H9 (cell line): Measurements from ENCODE around the gene TGM3. TPM values are rescaled to one million over a fixed set of nuclear protein-coding genes. Genes with fewer than 3 reads are reported as not detected.

Experiments used
- DNase-seq: peaks from one replicate; pipeline ENCODE4 v3.0.0-alpha.2; 2017
- H2AFZ ChIP-seq: one replicate; pipeline ENCODE4 v1.6.1; 2013; ENCODE audit warnings: mild to moderate bottlenecking, low read length, control low read depth, moderate library complexity
- H2AK5ac ChIP-seq: 2 replicates; pipeline ENCODE4 v1.6.1; 2013; ENCODE audit warnings: low read length, control low read depth, mixed read lengths; ENCODE audit not compliant: insufficient read length
- H2BK120ac ChIP-seq: one replicate; pipeline ENCODE4 v1.6.1; 2013; ENCODE audit warnings: low read depth, mild to moderate bottlenecking, low read length, control low read depth, inconsistent platforms; ENCODE audit not compliant: poor library complexity, severe bottlenecking
- H2BK12ac ChIP-seq: 2 replicates; pipeline ENCODE4 v1.6.1; 2013; ENCODE audit warnings: low read length, control low read depth, mixed read lengths, low read depth; ENCODE audit not compliant: insufficient read length
- H2BK15ac ChIP-seq: 2 replicates; pipeline ENCODE4 v1.6.1; 2013; ENCODE audit warnings: low read depth, low read length, control low read depth
- H2BK20ac ChIP-seq: one replicate; pipeline ENCODE4 v1.6.1; 2013; ENCODE audit warnings: low read depth, mild to moderate bottlenecking, low read length, control low read depth, inconsistent platforms; ENCODE audit not compliant: poor library complexity, severe bottlenecking
- H2BK5ac ChIP-seq: 2 replicates; pipeline ENCODE4 v1.6.1; 2013; ENCODE audit warnings: low read length, control low read depth, mixed read lengths; ENCODE audit not compliant: insufficient read length
- H3K14ac ChIP-seq: 2 replicates; pipeline ENCODE4 v1.6.1; 2013; ENCODE audit warnings: low read length, control low read depth; ENCODE audit not compliant: insufficient read depth
- H3K18ac ChIP-seq: 2 replicates; pipeline ENCODE4 v1.6.1; 2013; ENCODE audit warnings: low read depth, mild to moderate bottlenecking, mixed read lengths, low read length, control low read depth; ENCODE audit not compliant: insufficient read length
- H3K23ac ChIP-seq: 2 replicates; pipeline ENCODE4 v1.6.1; 2013; ENCODE audit warnings: low read length, control low read depth, mixed read lengths, low read depth; ENCODE audit not compliant: insufficient read length
- H3K23me2 ChIP-seq: 2 replicates; pipeline ENCODE4 v1.6.1; 2013; ENCODE audit warnings: low read depth, mild to moderate bottlenecking, mixed read lengths, low read length, control low read depth; ENCODE audit not compliant: insufficient read length, poor library complexity, severe bottlenecking
- H3K27ac ChIP-seq: 2 replicates; pipeline ENCODE4 v1.5.1; 2013; ENCODE audit warnings: low read length, control low read depth, mixed read lengths, low read depth; ENCODE audit not compliant: insufficient read length
- H3K27me3 ChIP-seq: 2 replicates; pipeline ENCODE4 v1.6.1; 2013; ENCODE audit warnings: low read length, control low read depth, inconsistent platforms; ENCODE audit not compliant: insufficient read depth
- H3K4ac ChIP-seq: 2 replicates; pipeline ENCODE4 v1.6.1; 2013; ENCODE audit warnings: low read depth, mild to moderate bottlenecking, control low read depth, inconsistent platforms, low read length, moderate library complexity
- H3K4me1 ChIP-seq: 2 replicates; pipeline ENCODE4 v1.6.1; 2013; ENCODE audit warnings: low read length, control low read depth, inconsistent platforms; ENCODE audit not compliant: insufficient read depth
- H3K4me2 ChIP-seq: 2 replicates; pipeline ENCODE4 v1.6.1; 2013; ENCODE audit warnings: low read length, control low read depth, mixed read lengths; ENCODE audit not compliant: insufficient read length, insufficient read depth
- H3K56ac ChIP-seq: 2 replicates; pipeline ENCODE4 v1.6.1; 2013; ENCODE audit warnings: low read depth, mild to moderate bottlenecking, mixed read lengths, low read length, control low read depth; ENCODE audit not compliant: insufficient read length
- H3K79me1 ChIP-seq: 2 replicates; pipeline ENCODE4 v1.6.1; 2013; ENCODE audit warnings: low read depth, mild to moderate bottlenecking, moderate library complexity, low read length, control low read depth, inconsistent platforms; ENCODE audit not compliant: insufficient read depth, poor library complexity, severe bottlenecking
- H3K79me2 ChIP-seq: 2 replicates; pipeline ENCODE4 v1.6.1; 2013; ENCODE audit warnings: low read length, control low read depth, inconsistent platforms; ENCODE audit not compliant: insufficient read depth
- H3K9ac ChIP-seq: 2 replicates; pipeline ENCODE4 v1.6.1; 2013; ENCODE audit warnings: low read length, control low read depth, mixed read lengths; ENCODE audit not compliant: insufficient read length; ENCODE audit errors: extremely low read depth
- H3K9me3 ChIP-seq: one replicate; pipeline ENCODE4 v1.6.1; 2013; ENCODE audit warnings: low read depth, low read length, inconsistent platforms; ENCODE audit not compliant: control insufficient read depth
- H3T11ph ChIP-seq: one replicate; pipeline ENCODE4 v1.6.1; 2013; ENCODE audit warnings: mild to moderate bottlenecking, low read length, control low read depth, inconsistent platforms
- H4K20me1 ChIP-seq: one replicate; pipeline ENCODE4 v1.6.1; 2013; ENCODE audit not compliant: control insufficient read depth, insufficient read length, insufficient read depth
- H4K5ac ChIP-seq: 2 replicates; pipeline ENCODE4 v1.6.1; 2013; ENCODE audit warnings: low read depth, mild to moderate bottlenecking, mixed read lengths, low read length, control low read depth; ENCODE audit not compliant: insufficient read length
- H4K8ac ChIP-seq: replicated peaks from 2 replicates; pipeline ENCODE4 v1.6.1; 2013; ENCODE audit warnings: low read length, control low read depth, mixed read lengths, low read depth; ENCODE audit not compliant: insufficient read length
- H4K91ac ChIP-seq: 2 replicates; pipeline ENCODE4 v1.6.1; 2013; ENCODE audit warnings: low read depth, mild to moderate bottlenecking, moderate library complexity, mixed read lengths, low read length, control low read depth; ENCODE audit not compliant: insufficient read length
- H3K27ac Mint-ChIP-seq, 3 experiments: 2 replicates in 2 of 3; 3 replicates in 1 of 3; pipeline ENCODE4 v1.8.0; 2020 to 2021; ENCODE audit warnings: mixed read lengths in 3 of 3, mild to moderate bottlenecking in 1 of 3, moderate library complexity in 1 of 3
- H3K27me3 Mint-ChIP-seq: 2 replicates; pipeline ENCODE4 v1.8.0; 2021; ENCODE audit warnings: low read depth, mild to moderate bottlenecking, moderate library complexity, mixed read lengths
- H3K36me3 Mint-ChIP-seq, 3 experiments: 2 replicates in 2 of 3; 3 replicates in 1 of 3; pipeline ENCODE4 v1.8.0; 2020 to 2021; ENCODE audit warnings: low read depth in 3 of 3, mixed read lengths in 3 of 3; ENCODE audit not compliant: insufficient read depth in 1 of 3
- H3K4me1 Mint-ChIP-seq, 2 experiments: 2 replicates each; pipeline ENCODE4 v1.8.0; 2020; ENCODE audit warnings: mixed read lengths in 2 of 2
- H3K4me3 Mint-ChIP-seq, 2 experiments: 2 replicates in 1 of 2; 3 replicates in 1 of 2; pipeline ENCODE4 v1.8.0; 2020 to 2021; ENCODE audit warnings: mild to moderate bottlenecking in 2 of 2, mixed read lengths in 2 of 2, moderate library complexity in 1 of 2
- H3K9me3 Mint-ChIP-seq, 2 experiments: 2 replicates in 1 of 2; 3 replicates in 1 of 2; pipeline ENCODE4 v1.8.0; 2020; ENCODE audit warnings: mild to moderate bottlenecking in 2 of 2, mixed read lengths in 2 of 2, moderate library complexity in 1 of 2
- WGBS: extraction: QIAGEN DNeasy Blood & Tissue Kit; methylation state at CpG from one replicate; pipeline ENCODE4 v1.1.7; 2013; ENCODE audit warnings: missing lambda C conversion rate, low lambda C conversion rate, mixed read lengths; ENCODE audit not compliant: insufficient read length; ENCODE audit errors: extremely low coverage; 5-methylcytosine and 5-hydroxymethylcytosine counted together
- total RNA-seq: library from RNA; stranded (reverse); gene quantifications from 2 replicates; pipeline ENCODE4 v1.2.1, GENCODE V29; 2021
- TF ChIP-seq, protein P1 (sequence below): fragments of 200-600 bp; sonication (generic); conservative IDR thresholded peaks from 3 replicates; pipeline ENCODE4 v1.8.0; 2021; ENCODE audit warnings: antibody characterized with exemption, mild to moderate bottlenecking

Gene TGM3
- total RNA-seq, 1 experiment from 2014 or later: not detected

DNA sequence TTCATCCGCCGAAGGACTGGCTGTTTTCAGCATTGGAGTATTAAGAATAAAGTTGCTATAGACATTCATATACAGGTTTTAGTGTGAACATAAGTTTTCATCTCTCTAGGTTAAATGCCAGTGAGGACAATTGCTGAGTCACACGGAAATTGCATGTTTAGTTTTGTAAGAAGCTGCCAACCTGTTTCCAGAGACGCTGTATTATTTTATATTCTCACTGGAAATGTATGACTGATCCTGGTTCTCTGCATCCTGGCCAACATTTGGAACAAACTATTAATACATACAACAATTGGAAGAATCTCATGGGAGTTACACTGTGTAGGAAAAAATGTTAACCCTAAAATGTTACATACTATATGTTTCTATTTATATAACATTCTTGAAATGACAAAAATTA is 68.2 kb downstream of the TGM3 start:
- no peaks in the 10 kb centered on the region for H3K27me3 Mint-ChIP-seq
- Histone ChIP-seq H3K27ac (no peak overlapping the region), H3K79me2 (no peaks in the 10 kb centered on the region), H3T11ph (no peak overlapping the region), H3K56ac (no peak overlapping the region), H2BK12ac (no peak overlapping the region), H2BK20ac (no peak overlapping the region), H4K20me1 (no peaks in the 10 kb centered on the region), H2AK5ac (no peak overlapping the region), H3K9ac (no peak overlapping the region), H3K4me1 (no peaks in the 10 kb centered on the region), H2BK5ac (no peak overlapping the region), H2AFZ (no peak overlapping the region), H3K9me3 (no peaks in the 10 kb centered on the region), H4K5ac (no peak overlapping the region), H3K27me3 (no peaks in the 10 kb centered on the region), H3K14ac (no peak overlapping the region), H4K8ac (no peak overlapping the region), H3K4ac (no peak overlapping the region), H4K91ac (no peak overlapping the region), H2BK120ac (no peak overlapping the region), H3K4me2 (no peak overlapping the region), H3K18ac (no peak overlapping the region), H3K23ac (no peak overlapping the region), H2BK15ac (no peak overlapping the region), H3K79me1 (no peaks in the 10 kb centered on the region), H3K23me2 (no peaks in the 10 kb centered on the region)
- WGBS: no CpG with 5 or more reads among the region's 4 CpGs
- H3K4me3 Mint-ChIP-seq: no peak overlapping the region
- peaks cover 6% of the 10 kb centered on the region in 2 experiments for H3K4me1 Mint-ChIP-seq
- no peak overlapping the region for H3K27ac Mint-ChIP-seq
- H3K36me3 Mint-ChIP-seq: peaks cover 0 to 15% (median 7%) of the 10 kb centered on the region in 3 experiments; a peak in 5 of 7 replicates
- DNase-seq: no peak
- peaks cover 11 to 21% of the 10 kb centered on the region in 2 experiments for H3K9me3 Mint-ChIP-seq
- TF ChIP-seq, protein P1, sequence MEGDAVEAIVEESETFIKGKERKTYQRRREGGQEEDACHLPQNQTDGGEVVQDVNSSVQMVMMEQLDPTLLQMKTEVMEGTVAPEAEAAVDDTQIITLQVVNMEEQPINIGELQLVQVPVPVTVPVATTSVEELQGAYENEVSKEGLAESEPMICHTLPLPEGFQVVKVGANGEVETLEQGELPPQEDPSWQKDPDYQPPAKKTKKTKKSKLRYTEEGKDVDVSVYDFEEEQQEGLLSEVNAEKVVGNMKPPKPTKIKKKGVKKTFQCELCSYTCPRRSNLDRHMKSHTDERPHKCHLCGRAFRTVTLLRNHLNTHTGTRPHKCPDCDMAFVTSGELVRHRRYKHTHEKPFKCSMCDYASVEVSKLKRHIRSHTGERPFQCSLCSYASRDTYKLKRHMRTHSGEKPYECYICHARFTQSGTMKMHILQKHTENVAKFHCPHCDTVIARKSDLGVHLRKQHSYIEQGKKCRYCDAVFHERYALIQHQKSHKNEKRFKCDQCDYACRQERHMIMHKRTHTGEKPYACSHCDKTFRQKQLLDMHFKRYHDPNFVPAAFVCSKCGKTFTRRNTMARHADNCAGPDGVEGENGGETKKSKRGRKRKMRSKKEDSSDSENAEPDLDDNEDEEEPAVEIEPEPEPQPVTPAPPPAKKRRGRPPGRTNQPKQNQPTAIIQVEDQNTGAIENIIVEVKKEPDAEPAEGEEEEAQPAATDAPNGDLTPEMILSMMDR: no peak
